Endothelial cell of umbilical vein (primary cell): ENCODE results near the gene EGF.

ENCODE experiments used
- GATA2 ChIP-seq: IDR thresholded peaks from 2 replicates; pipeline ENCODE4 v1.7.0; 2011; ENCODE audit warnings: low read depth, mild to moderate bottlenecking, moderate library complexity, mixed read lengths, low read length; ENCODE audit not compliant: insufficient read length, insufficient read depth
- MYC ChIP-seq: IDR thresholded peaks from one replicate; pipeline ENCODE4 v1.6.1; 2011; ENCODE audit warnings: mild to moderate bottlenecking, low read depth, low read length
- POLR2A ChIP-seq: IDR thresholded peaks from 2 replicates; pipeline ENCODE4 v1.6.1; 2012; ENCODE audit warnings: low read depth, mild to moderate bottlenecking, control low read depth, low read length

DNA sequence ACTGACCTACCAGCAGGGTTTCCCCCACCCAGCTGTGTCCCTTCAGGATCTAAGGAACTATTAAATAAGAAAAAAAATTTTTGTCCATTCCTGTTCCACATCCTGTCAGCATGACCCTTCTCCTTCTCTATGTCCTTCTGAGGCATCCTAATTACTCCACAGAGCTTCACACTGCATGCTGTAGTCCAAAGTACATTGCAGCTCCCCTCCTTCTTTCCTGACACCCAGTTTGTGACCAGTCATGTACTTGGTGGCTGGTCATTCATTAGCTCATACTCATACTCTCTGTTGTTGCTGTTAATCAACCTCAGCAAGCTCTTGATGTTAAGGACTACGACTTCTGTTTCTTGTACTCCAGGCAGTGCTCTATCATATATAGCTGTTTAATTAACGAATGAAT, 2.4 kb upstream of the EGF start:
- TF ChIP-seq MYC = no peak
- no peak for TF ChIP-seq GATA2
- no peak for TF ChIP-seq POLR2A
